ENCODE measurements around the gene SCYL1. TPM values are rescaled to one million over a fixed set of nuclear protein-coding genes. Genes with fewer than 3 reads are reported as not detected.

Gene SCYL1
- total RNA-seq, 1 experiment from 2014 or later: 54.7 TPM

DNA sequence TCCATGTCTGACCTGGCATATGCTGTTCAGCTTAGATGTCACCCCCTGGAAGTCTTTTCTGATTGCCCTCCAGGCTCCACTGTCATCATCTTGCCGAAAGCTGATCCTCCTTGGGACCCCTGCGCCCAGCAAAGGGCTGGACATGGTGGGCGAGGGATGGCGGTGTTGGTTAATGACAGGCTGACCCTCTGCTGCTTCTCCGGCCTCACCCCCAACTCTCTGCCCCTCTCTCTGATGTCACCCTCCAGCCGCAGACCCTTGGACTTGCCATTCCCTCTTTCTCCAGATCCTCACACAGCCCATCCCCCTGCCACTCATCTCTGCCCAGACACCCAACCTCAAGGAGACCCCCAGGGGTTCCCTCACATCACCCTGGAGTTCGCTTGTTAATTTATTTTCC is 53.3 kb downstream of the SCYL1 start:
- H3K56ac ChIP-seq (ENCODE audit: insufficient read length, low read depth, low read length): no peak overlapping the region
- H3K36me3 Mint-ChIP-seq (ENCODE audit: insufficient read depth in 1 of 3, low read depth in 3 of 3): peaks cover 0 to 7% (median 4%) of the 10 kb centered on the region in 3 experiments; a peak in 3 of 7 replicates
- no peaks in the 10 kb centered on the region for H3K9me3 Mint-ChIP-seq
- no peak overlapping the region for H2BK120ac ChIP-seq (ENCODE audit: low read depth, low read length, poor library complexity, severe bottlenecking)
- H3K27me3 ChIP-seq (ENCODE audit: insufficient read depth, low read length): peaks cover 8% of the 10 kb centered on the region; the same call in 1 of the 2 replicates
- H3K79me1 ChIP-seq (ENCODE audit: insufficient read depth, low read depth, low read length, poor library complexity, severe bottlenecking): no peaks in the 10 kb centered on the region
- H3K27ac ChIP-seq (ENCODE audit: insufficient read length, low read depth, low read length): no peak overlapping the region
- H3T11ph ChIP-seq (ENCODE audit: low read length): no peak overlapping the region
- no peak overlapping the region for H2BK5ac ChIP-seq (ENCODE audit: insufficient read length, low read length)
- no peak for TF ChIP-seq CTCF (conservative IDR thresholded peaks at IDR 0.05)
- H4K8ac ChIP-seq (replicated peaks; ENCODE audit: insufficient read length, low read depth, low read length): no peak overlapping the region
- no peaks in the 10 kb centered on the region for H3K9me3 ChIP-seq (ENCODE audit: control insufficient read depth, low read depth, low read length)
- H3K23me2 ChIP-seq (ENCODE audit: insufficient read length, low read depth, low read length, poor library complexity, severe bottlenecking): peaks cover 8% of the 10 kb centered on the region
- no peak overlapping the region for H3K27ac Mint-ChIP-seq
- H2AK5ac ChIP-seq (ENCODE audit: insufficient read length, low read length): no peak overlapping the region
- H4K5ac ChIP-seq (ENCODE audit: insufficient read length, low read depth, low read length): no peak overlapping the region
- H2AFZ ChIP-seq (ENCODE audit: low read length): no peak overlapping the region
- H4K91ac ChIP-seq (ENCODE audit: insufficient read length, low read depth, low read length): no peak overlapping the region
- no peak overlapping the region for H3K9ac ChIP-seq (ENCODE audit: extremely low read depth, insufficient read length, low read length)
- H3K18ac ChIP-seq (ENCODE audit: insufficient read length, low read depth, low read length): no peak overlapping the region
- WGBS (ENCODE audit: extremely low coverage, insufficient read length, low lambda C conversion rate): no CpG with 5 or more reads among the region's 7 CpGs
- no peak overlapping the region for H3K4me2 ChIP-seq (ENCODE audit: insufficient read depth, insufficient read length, low read length)
- no peaks in the 10 kb centered on the region for H4K20me1 ChIP-seq (ENCODE audit: control insufficient read depth, insufficient read depth, insufficient read length)
- no peak overlapping the region for H2BK20ac ChIP-seq (ENCODE audit: low read depth, low read length, poor library complexity, severe bottlenecking)
- no peak overlapping the region for H2BK12ac ChIP-seq (ENCODE audit: insufficient read length, low read depth, low read length)
- H3K23ac ChIP-seq (ENCODE audit: insufficient read length, low read depth, low read length): no peak overlapping the region
- peaks cover 18 to 31% of the 10 kb centered on the region in 2 experiments for H3K4me1 Mint-ChIP-seq
- peaks cover 31% of the 10 kb centered on the region for H3K27me3 Mint-ChIP-seq (ENCODE audit: low read depth)
- H2BK15ac ChIP-seq (ENCODE audit: low read depth, low read length): no peak overlapping the region
- no peak overlapping the region; a peak in 1 of 5 replicates for H3K4me3 Mint-ChIP-seq
- no peak overlapping the region for H3K14ac ChIP-seq (ENCODE audit: insufficient read depth, low read length)
- no peak overlapping the region for H3K4ac ChIP-seq (ENCODE audit: low read depth, low read length)
- H3K79me2 ChIP-seq (ENCODE audit: insufficient read depth, low read length): no peaks in the 10 kb centered on the region
- no peak for DNase-seq
- no peaks in the 10 kb centered on the region for H3K4me1 ChIP-seq (ENCODE audit: insufficient read depth, low read length)
